ENCODE measurements around the gene RAB11FIP3.

DNA sequence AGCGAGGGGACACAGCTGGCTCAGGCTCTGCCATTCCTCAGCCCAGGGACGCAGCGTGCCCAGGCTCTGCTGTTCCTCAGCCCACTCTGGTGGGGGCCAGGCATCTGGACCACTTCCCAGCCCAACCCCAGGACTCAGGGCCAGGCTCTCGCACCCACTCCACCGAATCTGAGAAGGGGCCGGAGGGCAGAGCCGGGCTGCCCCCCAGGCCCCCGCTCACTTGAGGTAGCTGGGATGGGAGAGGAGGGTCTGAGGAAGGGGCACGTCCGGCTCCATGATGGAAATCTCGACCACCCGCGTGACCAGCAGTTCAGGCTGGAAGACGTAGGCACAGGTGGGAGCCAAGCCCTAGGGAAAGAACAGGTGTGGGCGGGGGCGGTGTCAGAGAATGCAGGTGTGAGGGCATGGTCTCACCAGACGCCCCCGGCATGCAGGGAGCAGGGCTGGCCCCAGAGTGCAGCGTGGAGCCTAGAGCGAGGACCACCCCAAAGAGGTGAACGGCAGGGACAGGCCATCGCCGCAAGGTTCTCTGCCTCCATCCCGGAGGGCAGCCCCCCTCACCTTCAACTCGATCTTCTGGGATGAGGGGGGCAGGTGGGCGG is 48.5 kb upstream of the RAB11FIP3 start:
- TF ChIP-seq, protein P1, sequence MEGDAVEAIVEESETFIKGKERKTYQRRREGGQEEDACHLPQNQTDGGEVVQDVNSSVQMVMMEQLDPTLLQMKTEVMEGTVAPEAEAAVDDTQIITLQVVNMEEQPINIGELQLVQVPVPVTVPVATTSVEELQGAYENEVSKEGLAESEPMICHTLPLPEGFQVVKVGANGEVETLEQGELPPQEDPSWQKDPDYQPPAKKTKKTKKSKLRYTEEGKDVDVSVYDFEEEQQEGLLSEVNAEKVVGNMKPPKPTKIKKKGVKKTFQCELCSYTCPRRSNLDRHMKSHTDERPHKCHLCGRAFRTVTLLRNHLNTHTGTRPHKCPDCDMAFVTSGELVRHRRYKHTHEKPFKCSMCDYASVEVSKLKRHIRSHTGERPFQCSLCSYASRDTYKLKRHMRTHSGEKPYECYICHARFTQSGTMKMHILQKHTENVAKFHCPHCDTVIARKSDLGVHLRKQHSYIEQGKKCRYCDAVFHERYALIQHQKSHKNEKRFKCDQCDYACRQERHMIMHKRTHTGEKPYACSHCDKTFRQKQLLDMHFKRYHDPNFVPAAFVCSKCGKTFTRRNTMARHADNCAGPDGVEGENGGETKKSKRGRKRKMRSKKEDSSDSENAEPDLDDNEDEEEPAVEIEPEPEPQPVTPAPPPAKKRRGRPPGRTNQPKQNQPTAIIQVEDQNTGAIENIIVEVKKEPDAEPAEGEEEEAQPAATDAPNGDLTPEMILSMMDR (conservative IDR thresholded peaks at IDR 0.05; ENCODE audit: low read depth, low read length) = no peak
- no peak for TF ChIP-seq EZH2 (IDR thresholded peaks at IDR 0.05; ENCODE audit: low read length, unreplicated experiment)
